Endometrial microvascular endothelial cells (primary cell): ENCODE measurements around the gene PRR19. TPM values are rescaled to one million over a fixed set of nuclear protein-coding genes. Genes with fewer than 3 reads are reported as not detected.
"Not testable (repeated sequence)": the region's sequence is repeated elsewhere in the genome, so short reads cannot be mapped to it uniquely, and the experiment has no call there.

Source experiments
- in situ Hi-C: cut with HindIII; loops from 2 replicates; pipeline ENCODE4 v1.10.0; 2017; ENCODE audit warnings: low sequenced_read_pairs, low pct_unique_long_range_greater_than_20kb; ENCODE audit errors: inconsistent ontology term
- total RNA-seq: library from RNA; depleted of rRNA; stranded (reverse); fragments of >200 nt; gene quantifications from one replicate; pipeline ENCODE4 v1.2.3, GENCODE V29; 2015; ENCODE audit errors: inconsistent ontology term

The PRR19 gene
- total RNA-seq, 1 donor from 2014 or later = 1.7 TPM

- in situ Hi-C loops = no loop called here
Measured at GRCh38 chr19:42334697-42335373, 32.9 kb downstream of the PRR19 start.

- in situ Hi-C loops = no loop called here
Measured at GRCh38 chr19:42335374-42335936, 33.5 kb downstream of the PRR19 start.

DNA sequence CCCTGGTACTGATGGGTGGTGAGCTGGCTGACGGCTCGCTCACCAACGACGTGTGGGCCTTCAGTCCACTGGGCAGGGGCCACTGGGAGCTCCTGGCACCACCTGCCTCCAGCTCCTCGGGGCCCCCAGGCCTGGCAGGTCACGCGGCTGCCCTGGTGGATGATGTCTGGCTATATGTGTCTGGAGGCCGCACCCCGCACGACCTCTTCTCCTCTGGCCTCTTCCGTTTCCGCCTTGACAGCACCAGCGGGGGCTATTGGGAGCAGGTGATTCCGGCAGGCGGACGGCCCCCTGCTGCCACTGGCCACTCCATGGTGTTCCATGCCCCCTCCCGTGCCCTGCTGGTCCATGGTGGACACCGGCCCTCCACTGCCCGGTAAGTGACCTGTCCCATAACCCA lies 34.0 kb downstream of the PRR19 start:
- in situ Hi-C loops = no loop called here

DNA sequence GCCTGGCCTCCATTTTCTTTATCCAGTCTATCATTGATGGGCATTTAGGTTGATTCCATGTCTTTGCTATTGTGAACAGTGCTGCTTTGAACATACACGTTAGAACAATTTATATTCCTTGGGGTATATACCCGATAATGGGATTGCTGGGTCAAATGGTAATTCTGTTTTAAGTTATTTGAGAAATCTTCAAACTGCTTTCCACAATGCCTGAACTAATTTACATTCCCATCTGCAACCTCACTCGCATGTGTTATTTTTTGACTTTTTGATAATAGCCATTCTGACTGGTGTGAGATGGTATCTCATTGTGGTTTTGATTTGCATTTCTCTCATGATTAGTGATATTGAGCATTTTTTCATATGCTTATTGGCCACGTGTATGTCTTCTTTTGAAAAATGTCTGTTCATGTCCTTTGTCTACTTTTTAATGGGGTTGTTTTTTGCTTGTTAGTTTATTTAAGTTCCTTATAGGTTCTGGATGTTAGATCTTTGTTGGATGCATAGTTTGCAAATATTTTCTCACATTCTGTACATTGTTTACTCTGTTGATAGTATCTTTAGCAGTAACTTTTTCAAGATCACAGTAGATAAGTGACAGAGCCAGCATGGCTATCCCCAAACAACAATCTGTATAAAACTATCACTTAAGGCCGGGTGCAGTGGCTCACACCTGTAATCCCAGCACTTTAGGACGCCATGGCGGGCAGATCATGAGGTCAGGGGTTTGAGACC lies 37.4 kb downstream of the PRR19 start:
- in situ Hi-C loops = not testable (repeated sequence)

DNA sequence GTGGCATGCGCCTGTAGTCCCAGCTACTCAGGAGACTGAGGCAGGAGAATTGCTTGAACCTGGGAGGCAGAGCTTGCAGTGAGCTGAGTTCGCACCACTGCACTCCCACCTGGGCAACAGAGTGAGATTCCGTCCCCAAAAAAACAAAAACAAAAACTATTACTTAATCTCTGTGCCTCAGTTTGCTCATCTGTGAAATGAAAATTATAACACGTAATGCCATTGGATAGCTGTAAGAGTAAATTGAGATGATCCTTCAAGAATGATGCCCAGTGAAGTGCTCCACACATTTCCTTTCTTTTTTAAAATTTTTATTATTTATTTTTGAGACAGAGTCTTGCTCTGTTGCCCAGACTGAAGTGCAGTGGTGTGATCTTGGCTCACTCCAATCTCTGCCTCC lies 38.0 kb downstream of the PRR19 start:
- in situ Hi-C loops = not testable (repeated sequence)

- in situ Hi-C loops = no loop called here
Measured at GRCh38 chr19:42343344-42344110, 41.6 kb downstream of the PRR19 start.

GRCh38 chr19:42344336-42344893 lies 42.5 kb downstream of the PRR19 start:
- in situ Hi-C loops = no loop called here

GRCh38 chr19:42345191-42345812 lies 43.4 kb downstream of the PRR19 start:
- in situ Hi-C loops = no loop called here

DNA sequence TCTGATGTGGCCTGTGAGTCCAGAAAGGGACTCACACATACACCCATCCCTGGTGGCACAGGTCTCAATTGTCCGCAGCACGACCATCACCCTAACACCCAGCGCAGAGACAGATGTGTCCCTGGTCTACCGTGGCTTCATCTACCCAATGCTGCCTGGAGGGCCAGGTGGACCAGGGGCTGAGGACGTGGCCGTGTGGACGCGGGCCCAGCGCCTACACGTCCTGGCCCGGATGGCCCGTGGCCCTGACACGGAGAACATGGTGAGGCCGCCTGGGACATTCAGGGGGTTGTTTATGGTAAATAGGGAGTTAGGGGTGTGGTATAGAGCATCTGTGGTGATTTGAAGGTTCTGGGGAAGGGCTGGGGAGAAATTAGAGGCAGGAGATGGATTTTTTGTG lies 46.3 kb downstream of the PRR19 start:
- in situ Hi-C loops = no loop called here

DNA sequence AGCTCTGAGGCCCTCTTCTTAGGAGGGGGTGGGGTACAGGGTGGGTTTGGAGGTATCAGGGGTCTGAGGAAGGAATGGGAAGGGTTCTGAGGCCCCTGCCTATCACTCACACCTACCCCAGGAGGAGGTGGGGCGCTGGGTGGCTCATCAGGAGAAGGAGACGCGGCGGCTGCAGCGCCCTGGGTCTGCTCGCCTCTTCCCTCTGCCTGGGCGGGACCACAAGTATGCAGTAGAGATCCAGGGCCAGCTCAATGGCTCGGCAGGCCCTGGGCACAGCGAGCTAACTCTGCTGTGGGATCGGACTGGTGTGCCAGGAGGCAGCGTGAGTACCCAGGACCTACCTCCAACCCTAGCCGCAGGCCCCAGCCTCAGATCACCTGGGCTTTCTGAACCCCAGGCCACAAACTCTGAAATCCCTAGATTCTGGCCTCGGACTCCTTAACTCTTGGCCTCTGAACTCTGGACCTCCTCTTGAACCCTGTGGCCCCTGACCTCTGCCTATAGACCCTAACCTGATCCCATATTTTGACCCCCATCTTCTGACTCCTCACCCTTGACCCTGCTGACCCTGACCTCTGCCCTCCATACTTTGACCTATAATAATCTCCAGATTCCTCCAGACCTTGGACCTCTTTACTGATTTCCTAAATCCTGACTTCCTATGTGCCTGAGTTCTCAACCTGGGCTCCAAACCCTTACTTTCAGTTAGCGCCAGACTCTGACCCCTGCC lies 47.6 kb downstream of the PRR19 start:
- in situ Hi-C loops = no loop called here

- in situ Hi-C loops = no loop called here
Measured at GRCh38 chr19:42350417-42350816, 48.5 kb downstream of the PRR19 start.

- in situ Hi-C loops = no loop called here
Measured at GRCh38 chr19:42351079-42351735, 49.3 kb downstream of the PRR19 start.

- in situ Hi-C loops = no loop called here
Measured at GRCh38 chr19:42352301-42353259, 50.6 kb downstream of the PRR19 start.

DNA sequence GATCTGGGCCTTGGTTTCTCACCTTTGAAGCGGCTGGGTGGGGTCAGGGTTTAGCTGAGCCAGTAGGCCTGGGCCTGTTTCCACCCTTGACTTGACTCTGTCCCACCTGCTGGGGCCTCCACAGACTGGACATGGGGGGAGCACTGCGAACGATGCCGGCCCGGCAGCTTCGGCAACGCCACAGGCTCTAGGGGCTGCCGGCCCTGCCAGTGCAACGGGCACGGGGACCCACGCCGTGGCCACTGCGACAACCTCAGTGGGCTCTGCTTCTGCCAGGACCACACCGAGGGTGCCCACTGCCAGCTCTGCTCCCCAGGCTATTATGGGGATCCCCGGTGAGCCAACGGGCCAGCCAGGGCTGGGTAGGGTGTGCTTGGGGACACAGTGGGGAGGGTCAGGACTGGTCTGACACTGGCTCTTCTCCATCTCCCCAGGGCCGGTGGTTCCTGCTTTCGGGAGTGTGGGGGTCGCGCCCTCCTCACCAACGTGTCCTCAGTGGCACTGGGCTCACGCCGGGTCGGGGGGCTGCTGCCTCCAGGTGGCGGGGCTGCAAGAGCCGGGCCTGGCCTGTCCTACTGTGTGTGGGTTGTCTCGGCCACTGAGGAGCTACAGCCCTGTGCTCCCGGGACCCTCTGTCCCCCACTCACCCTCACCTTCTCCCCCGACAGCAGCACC lies 51.5 kb downstream of the PRR19 start:
- in situ Hi-C loops = no loop called here

GRCh38 chr19:42355896-42356295 lies 54.0 kb downstream of the PRR19 start:
- in situ Hi-C loops = no loop called here

- in situ Hi-C loops = no loop called here
Measured at GRCh38 chr19:42356686-42357085, 54.8 kb downstream of the PRR19 start.
